COLO668 (cell line): Measurements from ENCODE around the gene MIS12.

ENCODE experiments used
- DNase-seq: peaks from one replicate; lab custom pipeline; 2025; ENCODE audit not compliant: unreplicated experiment; lab: John Stamatoyannopoulos, UW

MIS12 gene

DNA sequence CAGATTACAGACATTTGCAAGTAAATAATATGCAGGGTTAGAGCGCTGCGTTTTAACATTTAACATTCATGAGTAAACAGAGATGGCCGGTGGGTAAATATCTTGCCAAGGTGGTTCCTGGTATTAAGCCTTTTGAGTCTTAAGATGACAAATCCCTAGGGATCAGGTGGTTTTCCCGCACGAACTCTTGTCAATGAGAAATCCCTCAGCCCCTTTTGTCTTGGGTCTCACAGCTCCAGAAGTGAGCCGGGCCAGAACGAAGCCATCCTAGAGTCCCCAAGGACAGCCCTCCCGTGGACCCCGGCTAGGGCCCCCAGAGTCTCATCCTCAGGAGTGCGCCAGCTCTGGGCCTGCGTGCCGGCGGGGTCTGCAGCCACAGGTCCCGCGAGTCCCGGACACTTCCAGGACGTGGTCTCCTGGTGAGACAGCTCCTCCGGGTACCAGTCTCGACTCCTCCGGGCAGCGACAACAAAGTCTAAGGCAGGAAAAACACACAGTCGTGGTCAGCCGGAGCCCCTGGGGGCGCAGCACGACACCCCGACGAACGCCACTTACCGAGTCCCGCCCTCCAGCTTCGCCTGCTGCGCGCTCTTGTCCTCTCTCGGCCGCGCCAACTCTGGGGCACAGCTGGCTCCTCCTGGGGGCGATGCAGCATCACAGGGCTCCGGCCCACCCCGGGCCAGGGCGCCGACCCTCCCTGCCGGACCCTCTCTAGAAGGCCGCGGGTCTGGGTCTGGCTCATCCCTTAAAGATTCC lies 13.3 kb downstream of the MIS12 start:
- no peak for DNase-seq

- DNase-seq: no peak
These were observed 13.9 kb downstream of the MIS12 start for GRCh38 chr17:5500247-5500588.

- no peak for DNase-seq
These were observed 14.4 kb downstream of the MIS12 start for GRCh38 chr17:5500589-5501391.

DNA sequence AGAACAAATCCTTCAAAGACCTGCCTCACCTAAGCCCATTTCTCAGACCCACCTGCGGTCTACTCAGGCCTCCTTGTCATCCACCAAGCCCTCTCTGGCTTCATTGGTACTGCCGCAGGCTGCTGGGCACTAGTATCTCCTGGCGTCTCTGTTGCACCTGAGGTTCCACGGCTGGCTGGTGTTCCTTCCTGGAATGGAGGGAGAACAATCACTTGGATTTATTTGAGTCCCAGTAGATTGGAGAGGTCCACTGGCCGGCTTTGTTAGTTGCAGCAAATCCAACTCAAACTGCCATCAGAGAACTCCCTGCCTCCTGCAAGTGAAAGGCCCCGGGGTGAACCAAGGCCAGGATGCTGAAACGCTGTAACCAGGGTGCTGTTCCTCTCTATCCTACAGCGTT lies 15.3 kb downstream of the MIS12 start:
- no peak for DNase-seq

GRCh38 chr17:5502552-5502951 lies 16.2 kb downstream of the MIS12 start:
- DNase-seq: no peak

GRCh38 chr17:5506307-5506706 lies 19.9 kb downstream of the MIS12 start:
- DNase-seq: no peak

GRCh38 chr17:5508810-5509209 lies 22.4 kb downstream of the MIS12 start:
- DNase-seq: peak; percentile 24

DNA sequence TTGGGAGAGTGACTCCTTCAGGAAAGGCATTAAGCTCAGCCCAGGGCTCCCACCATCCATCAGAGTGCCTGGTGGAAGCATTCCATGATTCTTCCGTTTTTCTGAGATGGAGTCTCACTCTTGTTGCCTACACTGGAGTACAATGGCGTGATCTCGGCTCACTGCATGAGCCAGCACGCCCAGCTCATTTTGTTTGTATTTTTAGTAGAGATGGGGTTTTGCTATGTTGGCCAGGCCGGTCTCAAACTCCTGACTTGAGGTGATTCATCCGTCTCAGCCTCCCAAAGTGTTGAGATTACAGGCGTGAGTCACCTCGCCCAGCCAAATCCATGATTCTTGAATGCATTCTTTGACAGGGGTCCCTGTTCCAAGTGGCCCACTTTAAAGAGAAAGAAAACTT lies 23.1 kb downstream of the MIS12 start:
- no peak for DNase-seq

DNA sequence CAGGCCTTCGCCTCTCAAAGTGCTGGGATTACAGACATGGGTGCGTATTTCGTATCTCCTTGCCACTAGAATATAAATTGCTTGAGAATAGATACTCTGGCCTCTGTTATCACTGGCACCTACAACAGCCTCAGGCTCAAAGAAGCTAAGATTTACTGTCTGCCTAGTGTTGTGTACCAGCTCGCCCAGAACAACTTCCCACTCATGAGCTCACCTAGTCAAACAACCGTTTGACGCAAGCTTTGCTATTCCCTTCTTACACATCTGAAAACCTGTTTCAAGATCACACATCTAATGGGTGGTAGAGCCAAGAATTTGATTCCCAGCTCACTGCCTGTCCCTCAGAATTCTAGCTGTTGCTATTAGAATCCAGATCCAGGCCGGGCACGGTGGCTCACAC lies 24.4 kb downstream of the MIS12 start:
- no peak for DNase-seq

- DNase-seq: no peak
These were observed 25.2 kb downstream of the MIS12 start for GRCh38 chr17:5511401-5512225.

DNA sequence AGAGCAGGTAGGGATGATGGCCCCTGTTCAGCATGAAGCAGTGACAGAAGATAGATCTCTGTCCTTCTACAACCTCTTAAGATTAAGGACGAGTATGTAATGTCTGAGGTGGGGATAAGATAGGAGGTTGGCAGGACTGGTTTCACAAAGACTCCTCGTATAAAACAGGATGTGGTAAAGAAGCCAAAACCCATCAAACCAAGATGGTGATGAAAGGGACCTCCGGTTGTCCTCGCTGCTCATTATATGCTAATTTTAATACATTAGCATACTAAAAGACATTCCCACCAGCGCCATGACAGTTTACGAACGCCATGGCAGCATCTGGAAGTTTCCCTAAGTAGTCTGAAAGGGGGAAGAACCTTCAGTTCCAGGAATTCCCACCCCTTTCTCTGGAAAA lies 27.3 kb downstream of the MIS12 start:
- DNase-seq: no peak

DNA sequence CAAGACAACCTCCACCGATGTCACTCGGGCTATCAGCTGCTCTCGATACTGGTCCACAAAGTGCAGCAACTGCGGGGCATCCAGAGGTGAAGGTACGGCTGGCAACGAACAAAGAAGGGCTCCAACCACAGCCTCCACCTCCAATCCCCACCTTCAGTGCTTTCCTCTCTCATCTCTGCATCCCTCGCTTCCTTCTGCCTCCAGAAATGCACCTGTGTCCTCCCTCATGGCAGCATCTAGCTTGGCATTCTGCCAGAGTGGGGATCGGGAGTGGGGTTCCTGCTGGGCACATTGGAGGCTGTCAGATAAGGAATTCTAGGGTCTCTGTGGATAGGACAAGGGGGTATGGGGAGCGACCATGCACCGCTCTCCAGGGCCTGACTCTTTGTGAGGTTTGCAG lies 28.6 kb downstream of the MIS12 start:
- DNase-seq: no peak

GRCh38 chr17:5516060-5516792 lies 29.9 kb downstream of the MIS12 start:
- no peak for DNase-seq

DNA sequence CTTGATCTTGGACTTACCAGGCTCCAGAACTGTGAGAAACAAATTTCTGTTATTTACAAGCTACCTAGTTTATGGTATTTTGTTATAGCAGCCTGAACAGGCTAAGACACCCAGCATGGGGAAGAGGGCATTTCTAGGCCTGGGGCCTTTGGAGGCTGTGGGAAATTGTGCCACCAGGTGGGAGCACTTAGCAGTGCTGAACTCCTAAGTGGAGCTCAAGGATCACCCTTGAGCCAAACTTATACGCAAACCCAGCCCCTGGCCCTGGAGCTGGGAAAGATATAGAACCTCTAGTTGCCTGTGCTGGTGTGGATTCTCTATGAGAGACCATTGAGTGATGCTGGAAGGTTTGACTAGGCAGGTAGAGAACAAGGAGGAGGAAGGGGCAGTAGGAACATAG lies 36.1 kb downstream of the MIS12 start:
- no peak for DNase-seq

- no peak for DNase-seq
These were observed 36.9 kb downstream of the MIS12 start for GRCh38 chr17:5523249-5523648.

GRCh38 chr17:5526821-5527598 lies 40.6 kb downstream of the MIS12 start:
- peak; percentile 71 for DNase-seq

GRCh38 chr17:5527601-5528250 lies 41.4 kb downstream of the MIS12 start:
- no peak for DNase-seq

DNA sequence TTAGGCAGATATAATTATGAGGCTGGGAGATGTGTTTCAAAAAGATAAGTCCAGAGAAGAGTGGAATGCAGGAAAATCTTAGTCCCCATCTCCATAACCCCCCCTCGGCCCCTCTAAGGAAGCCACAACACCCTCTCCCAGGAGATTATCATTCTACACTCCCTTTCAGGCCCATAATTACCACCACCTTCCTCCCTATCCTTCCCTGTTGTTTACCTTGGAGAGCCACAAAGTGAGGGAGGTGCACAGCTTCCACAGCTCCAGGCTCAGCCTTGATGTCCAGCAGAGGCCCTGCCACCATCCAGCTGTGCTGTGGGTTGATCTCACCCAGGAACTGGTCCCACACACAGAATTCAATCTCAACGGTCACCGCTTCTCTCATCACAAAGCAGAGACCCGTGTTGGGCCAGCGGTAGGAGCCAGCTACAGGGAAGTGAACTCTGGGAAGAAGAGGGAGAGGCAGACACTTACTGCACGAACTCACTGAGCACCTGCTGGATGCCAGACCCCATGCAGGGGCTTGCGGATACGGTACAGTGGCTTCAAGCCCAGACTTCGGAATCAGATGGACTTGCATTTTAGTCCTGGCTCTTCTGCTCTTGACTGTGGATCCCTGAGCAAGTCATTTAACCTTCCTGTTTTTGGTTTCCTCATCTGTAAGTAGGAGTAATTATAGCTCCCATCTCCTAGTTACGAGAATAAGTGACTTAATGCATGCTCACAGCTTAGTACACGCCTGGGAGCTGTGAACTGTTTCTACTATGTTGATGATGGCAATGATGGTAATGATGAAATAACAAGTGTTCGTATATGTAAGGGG lies 44.1 kb downstream of the MIS12 start:
- DNase-seq: no peak

DNA sequence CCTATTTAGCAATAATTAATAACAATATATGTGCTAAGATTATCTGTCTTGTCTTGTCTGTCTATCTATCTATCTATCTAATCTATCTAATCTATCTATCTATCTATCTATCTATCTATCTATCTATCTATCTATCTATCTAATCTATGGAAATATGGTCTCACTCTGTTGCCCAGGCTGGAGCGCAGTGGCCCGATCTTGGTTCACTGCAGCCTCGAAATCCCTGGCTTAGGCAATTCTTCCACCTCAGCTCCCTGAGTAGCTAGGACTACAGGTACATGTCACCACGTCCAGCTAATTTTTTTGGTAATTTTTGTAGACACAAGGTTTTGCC lies 44.7 kb downstream of the MIS12 start:
- no peak for DNase-seq
